Measurements from ENCODE around the gene TTBK1. TPM values are rescaled to one million over a fixed set of nuclear protein-coding genes. Genes with fewer than 3 reads are reported as not detected.

Gene TTBK1
- total RNA-seq, 1 donor from 2014 or later: not detected

GRCh38 chr6:43292763-43293318 is 49.6 kb downstream of the TTBK1 start:
- Histone ChIP-seq H3K36me3 (no peaks in the 10 kb centered on the region), H3K9me3 (no peaks in the 10 kb centered on the region), H3K4me1 (no peaks in the 10 kb centered on the region), H3K27me3 (no peaks in the 10 kb centered on the region), H3K4me3 (no peak overlapping the region), H3K27ac (no peak overlapping the region)
- no peak for TF ChIP-seq CTCF (IDR thresholded peaks at IDR 0.05)
- intact Hi-C loops (cut with DNase I): no loop called here
- no peak for DNase-seq (ENCODE audit: low spot score in 2 of 2)

- no peak overlapping the region for H3K27ac ChIP-seq
- H3K27me3 ChIP-seq: no peaks in the 10 kb centered on the region
- intact Hi-C loops (cut with DNase I): no loop called here
- no peak for TF ChIP-seq CTCF (IDR thresholded peaks at IDR 0.05)
- no peaks in the 10 kb centered on the region for H3K4me1 ChIP-seq
- DNase-seq (ENCODE audit: low spot score in 2 of 2): no peak
- H3K9me3 ChIP-seq: no peaks in the 10 kb centered on the region
- H3K36me3 ChIP-seq: no peaks in the 10 kb centered on the region
- no peak overlapping the region for H3K4me3 ChIP-seq
These were observed 50.4 kb downstream of the TTBK1 start for GRCh38 chr6:43293698-43294097.

GRCh38 chr6:43294536-43294935 is 51.3 kb downstream of the TTBK1 start:
- no peak for TF ChIP-seq CTCF (IDR thresholded peaks at IDR 0.05)
- Histone ChIP-seq H3K4me1 (no peaks in the 10 kb centered on the region), H3K4me3 (no peak overlapping the region), H3K9me3 (no peaks in the 10 kb centered on the region), H3K27ac (no peak overlapping the region), H3K27me3 (no peaks in the 10 kb centered on the region), H3K36me3 (no peaks in the 10 kb centered on the region)
- intact Hi-C loops (cut with DNase I): no loop called here
- DNase-seq (ENCODE audit: low spot score in 2 of 2): peak in 1 of 2 donors; percentile 2

GRCh38 chr6:43295456-43295855 is 52.2 kb downstream of the TTBK1 start:
- no peaks in the 10 kb centered on the region for H3K36me3 ChIP-seq
- no peak for TF ChIP-seq CTCF (IDR thresholded peaks at IDR 0.05)
- H3K4me3 ChIP-seq: no peak overlapping the region
- no peaks in the 10 kb centered on the region for H3K9me3 ChIP-seq
- no peak overlapping the region for H3K27ac ChIP-seq
- DNase-seq (ENCODE audit: low spot score in 2 of 2): peak in 1 of 2 donors; percentile 3
- no peaks in the 10 kb centered on the region for H3K4me1 ChIP-seq
- no peaks in the 10 kb centered on the region for H3K27me3 ChIP-seq
- intact Hi-C loops (cut with DNase I): no loop called here

GRCh38 chr6:43296780-43297497 is 53.7 kb downstream of the TTBK1 start:
- no peak for TF ChIP-seq CTCF (IDR thresholded peaks at IDR 0.05)
- H3K27ac ChIP-seq: no peak overlapping the region
- H3K4me1 ChIP-seq: no peaks in the 10 kb centered on the region
- H3K4me3 ChIP-seq: no peak overlapping the region
- DNase-seq (ENCODE audit: low spot score in 2 of 2): peak in 1 of 2 donors; percentile 24
- H3K27me3 ChIP-seq: no peaks in the 10 kb centered on the region
- no peaks in the 10 kb centered on the region for H3K9me3 ChIP-seq
- intact Hi-C loops (cut with DNase I): no loop called here
- H3K36me3 ChIP-seq: no peaks in the 10 kb centered on the region
